Stimulated activated CD4-positive, alpha-beta T cell treated with anti-CD3 and anti-CD28 coated beads, Interleukin-1b, Interleukin-23, amount 100 ng/mL, for 24 hours (primary cell): ENCODE results near the gene LRRC17.

Source experiments
- DNase-seq, 4 experiments: peaks; one replicate each; pipeline ENCODE4 v3.0.0-alpha.2; 2020; ENCODE audit warnings: low read depth in 4 of 4, low spot score in 1 of 4

LRRC17 gene

GRCh38 chr7:102985176-102985783, 72.5 kb downstream of the LRRC17 start:
- DNase-seq, result no peak

GRCh38 chr7:102988088-102988487, 75.3 kb downstream of the LRRC17 start:
- DNase-seq, result no peak

- DNase-seq, result no peak
Measured at GRCh38 chr7:102988631-102989560, 76.1 kb downstream of the LRRC17 start.

GRCh38 chr7:102990642-102991041, 77.8 kb downstream of the LRRC17 start:
- DNase-seq, result no peak

- DNase-seq, result no peak
Measured at GRCh38 chr7:102991077-102991539, 78.3 kb downstream of the LRRC17 start.

GRCh38 chr7:102991540-102992214, 78.9 kb downstream of the LRRC17 start:
- no peak for DNase-seq

GRCh38 chr7:102992509-102992937, 79.7 kb downstream of the LRRC17 start:
- DNase-seq, result no peak

- DNase-seq, result no peak
Measured at GRCh38 chr7:102992938-102993717, 80.3 kb downstream of the LRRC17 start.

GRCh38 chr7:102993718-102994029, 80.9 kb downstream of the LRRC17 start:
- no peak for DNase-seq

GRCh38 chr7:102994567-102994966, 81.8 kb downstream of the LRRC17 start:
- no peak for DNase-seq
